Upper lobe of left lung (tissue), 4 donors: ENCODE data around the gene TNNT3.

ENCODE experiments used
- POLR2AphosphoS5 ChIP-seq, 2 donors: sonication (generic); formaldehyde crosslinking; IDR thresholded peaks; one replicate each; pipeline ENCODE4 v1.5.1; 2017; ENCODE audit warnings: antibody characterized with exemption in 2 of 2
- TF ChIP-seq, protein P1 (sequence below), 6 experiments: fragments of 450-650 bp in 4 of 6; fragments of 200-600 bp in 2 of 6; sonication (generic) in 2 of 6; IDR thresholded peaks; one replicate each; pipeline ENCODE4 v1.5.1; 2016 to 2019; ENCODE audit warnings: antibody characterized with exemption in 6 of 6

DNA sequence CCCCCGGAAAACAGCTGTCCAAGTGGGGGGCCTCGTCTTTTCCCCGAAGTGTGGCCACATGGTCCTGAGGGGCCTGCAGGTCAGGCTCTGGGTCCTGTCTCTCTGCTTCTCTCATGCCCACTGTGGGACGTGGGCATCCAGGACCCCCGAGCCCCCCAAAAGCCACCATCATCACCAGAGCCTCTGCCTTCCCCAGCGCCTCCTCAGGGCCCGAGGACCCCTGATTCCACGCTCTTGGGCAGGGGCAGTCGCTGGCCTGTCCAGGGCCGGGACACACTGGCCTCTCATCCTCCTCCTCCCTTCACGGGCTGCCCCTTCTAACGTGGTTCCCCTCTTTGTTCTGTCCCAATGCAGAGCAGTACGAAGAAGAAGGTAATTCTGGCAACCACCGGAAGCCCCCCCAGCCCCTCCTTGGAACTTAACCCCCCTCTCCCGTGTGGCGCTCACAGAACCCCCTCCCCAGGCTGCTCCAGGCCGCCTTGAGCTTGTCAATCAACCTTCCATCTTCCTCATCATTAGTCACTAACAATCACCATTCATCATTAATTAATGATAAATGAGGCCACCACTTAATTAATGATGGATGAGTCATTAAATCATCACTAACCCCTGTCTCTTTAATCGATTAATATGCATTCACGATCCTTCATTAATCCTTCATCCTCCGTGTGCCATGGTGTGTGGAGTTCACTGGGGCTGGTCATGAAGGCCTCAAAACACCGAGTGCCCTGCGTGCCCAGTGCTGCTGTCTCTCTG is 3.9 kb downstream of the TNNT3 start:
- TF ChIP-seq, protein P1, sequence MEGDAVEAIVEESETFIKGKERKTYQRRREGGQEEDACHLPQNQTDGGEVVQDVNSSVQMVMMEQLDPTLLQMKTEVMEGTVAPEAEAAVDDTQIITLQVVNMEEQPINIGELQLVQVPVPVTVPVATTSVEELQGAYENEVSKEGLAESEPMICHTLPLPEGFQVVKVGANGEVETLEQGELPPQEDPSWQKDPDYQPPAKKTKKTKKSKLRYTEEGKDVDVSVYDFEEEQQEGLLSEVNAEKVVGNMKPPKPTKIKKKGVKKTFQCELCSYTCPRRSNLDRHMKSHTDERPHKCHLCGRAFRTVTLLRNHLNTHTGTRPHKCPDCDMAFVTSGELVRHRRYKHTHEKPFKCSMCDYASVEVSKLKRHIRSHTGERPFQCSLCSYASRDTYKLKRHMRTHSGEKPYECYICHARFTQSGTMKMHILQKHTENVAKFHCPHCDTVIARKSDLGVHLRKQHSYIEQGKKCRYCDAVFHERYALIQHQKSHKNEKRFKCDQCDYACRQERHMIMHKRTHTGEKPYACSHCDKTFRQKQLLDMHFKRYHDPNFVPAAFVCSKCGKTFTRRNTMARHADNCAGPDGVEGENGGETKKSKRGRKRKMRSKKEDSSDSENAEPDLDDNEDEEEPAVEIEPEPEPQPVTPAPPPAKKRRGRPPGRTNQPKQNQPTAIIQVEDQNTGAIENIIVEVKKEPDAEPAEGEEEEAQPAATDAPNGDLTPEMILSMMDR (IDR thresholded peaks at IDR 0.05): no peak
- no peak for TF ChIP-seq POLR2AphosphoS5 (IDR thresholded peaks at IDR 0.05)
